Fibroblast of skin of left quadriceps (primary cell): ENCODE data around the gene LTBP2.
"Not testable (repeated sequence)": the region's sequence is repeated elsewhere in the genome, so short reads cannot be mapped to it uniquely, and the experiment has no call there.

Source experiments
- DNase-seq, 2 experiments: peaks; one replicate each; pipeline ENCODE4 v3.0.0-alpha.2; 2013; ENCODE audit warnings: low read depth in 2 of 2

The LTBP2 gene

GRCh38 chr14:74551001-74551400 is 61.0 kb downstream of the LTBP2 start:
- DNase-seq = no peak

GRCh38 chr14:74550071-74550470 is 62.0 kb downstream of the LTBP2 start:
- no peak for DNase-seq

- no peak for DNase-seq
Observed at GRCh38 chr14:74549588-74549987, 62.4 kb downstream of the LTBP2 start.

- DNase-seq = peak; percentile 87
Observed at GRCh38 chr14:74548881-74549280, 63.2 kb downstream of the LTBP2 start.

- DNase-seq = no peak
Observed at GRCh38 chr14:74547331-74547927, 64.6 kb downstream of the LTBP2 start.

GRCh38 chr14:74546416-74546815 is 65.6 kb downstream of the LTBP2 start:
- DNase-seq = no peak

- DNase-seq = no peak
Observed at GRCh38 chr14:74545386-74545785, 66.7 kb downstream of the LTBP2 start.

GRCh38 chr14:74543771-74544438 is 68.1 kb downstream of the LTBP2 start:
- no peak for DNase-seq

GRCh38 chr14:74542056-74542685 is 69.9 kb downstream of the LTBP2 start:
- DNase-seq = no peak

- no peak for DNase-seq
Observed at GRCh38 chr14:74541225-74541624, 70.8 kb downstream of the LTBP2 start.

GRCh38 chr14:74539503-74539902 is 72.5 kb downstream of the LTBP2 start:
- DNase-seq = no peak

GRCh38 chr14:74538411-74539391 is 73.3 kb downstream of the LTBP2 start:
- no peak for DNase-seq

GRCh38 chr14:74536336-74536735 is 75.7 kb downstream of the LTBP2 start:
- not testable (repeated sequence) for DNase-seq

GRCh38 chr14:74535756-74536325 is 76.2 kb downstream of the LTBP2 start:
- DNase-seq = no peak

- no peak for DNase-seq
Observed at GRCh38 chr14:74533576-74533975, 78.5 kb downstream of the LTBP2 start.

GRCh38 chr14:74532246-74532645 is 79.8 kb downstream of the LTBP2 start:
- DNase-seq = no peak

- no peak for DNase-seq
Observed at GRCh38 chr14:74531467-74531866, 80.6 kb downstream of the LTBP2 start.

- no peak for DNase-seq
Observed at GRCh38 chr14:74531006-74531405, 81.0 kb downstream of the LTBP2 start.

GRCh38 chr14:74528886-74529285 is 83.2 kb downstream of the LTBP2 start:
- no peak for DNase-seq

GRCh38 chr14:74528406-74528805 is 83.6 kb downstream of the LTBP2 start:
- DNase-seq = no peak

- no peak for DNase-seq
Observed at GRCh38 chr14:74527736-74528280, 84.2 kb downstream of the LTBP2 start.
